NT2/D1 (cell line): Measurements from ENCODE around the gene APOOL.

Experiments
- YY1 ChIP-seq: IDR thresholded peaks from 2 replicates; pipeline ENCODE4 v1.6.1; 2011; ENCODE audit not compliant: insufficient read length, insufficient read depth
- ZNF274 ChIP-seq: IDR thresholded peaks from 2 replicates; pipeline ENCODE4 v1.6.1; 2011; ENCODE audit warnings: mild to moderate bottlenecking, low read depth, low read length

GRCh38 chrX:85136409-85136808 is 132.7 kb downstream of the APOOL start:
- no peak for TF ChIP-seq ZNF274
- TF ChIP-seq YY1 = no peak
